Dedifferentiated amniotic fluid mesenchymal stem cell (primary cell): ENCODE measurements around the gene TBCCD1.
"Not testable (repeated sequence)": the region's sequence is repeated elsewhere in the genome, so short reads cannot be mapped to it uniquely, and the experiment has no call there.

Experiments used
- DNase-seq: peaks from one replicate; pipeline ENCODE4 v3.0.0-alpha.2; 2016; ENCODE audit errors: extremely low spot score

TBCCD1 gene

DNA sequence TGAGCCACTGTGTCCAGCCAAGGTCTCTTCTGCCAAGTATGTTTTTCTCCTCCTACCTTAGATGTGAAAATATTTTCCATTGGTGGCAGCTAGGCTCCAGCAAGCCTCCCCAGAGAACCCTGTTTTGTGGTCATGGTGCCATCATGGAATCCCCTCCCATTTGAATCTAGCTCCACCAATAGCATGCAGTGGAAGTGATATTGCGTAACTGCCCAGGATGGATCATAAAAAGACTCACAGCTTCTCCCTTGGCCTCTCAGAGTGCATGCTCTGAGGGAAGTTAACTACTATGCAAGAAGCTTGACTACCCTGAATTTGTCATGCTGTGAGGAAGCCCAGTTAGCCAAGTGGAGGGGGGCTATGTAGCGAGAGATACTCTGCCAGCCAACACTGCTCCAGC, 50.5 kb downstream of the TBCCD1 start:
- DNase-seq = no peak

- no peak for DNase-seq
Measured at GRCh38 chr3:186515125-186515524, 52.0 kb downstream of the TBCCD1 start.

DNA sequence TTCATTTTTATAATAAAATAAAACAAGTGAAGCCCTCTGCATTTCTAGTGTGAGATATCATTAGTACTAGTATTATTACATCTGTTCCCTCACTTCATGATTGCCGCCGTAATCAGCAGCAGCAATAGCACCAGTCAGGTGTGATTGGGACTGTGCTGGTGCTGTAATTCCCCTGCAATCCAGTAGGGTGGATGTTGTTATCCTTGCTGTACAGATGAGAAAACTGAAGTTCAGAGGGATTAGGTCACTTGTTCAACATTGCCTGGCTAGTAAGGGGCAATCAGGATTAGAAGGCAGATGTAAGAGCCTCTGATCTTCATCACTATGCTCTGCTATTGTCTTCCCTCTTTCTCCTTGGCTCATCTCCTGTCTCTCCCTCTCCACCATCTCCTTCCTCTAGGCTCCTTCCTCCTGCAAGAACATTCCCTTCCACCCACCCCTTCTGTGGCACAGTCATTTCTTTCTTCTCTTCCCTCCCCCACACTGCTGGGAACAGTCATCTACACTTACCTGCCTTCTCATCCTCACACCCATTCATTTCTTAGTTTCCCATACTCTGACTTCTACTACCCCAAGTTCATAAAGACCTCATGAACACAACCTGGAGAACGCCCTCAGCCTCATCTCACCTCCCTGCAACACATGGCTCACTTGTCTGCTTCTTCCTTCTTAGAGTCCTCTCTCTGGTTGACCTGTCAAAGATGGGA, 52.7 kb downstream of the TBCCD1 start:
- no peak for DNase-seq

DNA sequence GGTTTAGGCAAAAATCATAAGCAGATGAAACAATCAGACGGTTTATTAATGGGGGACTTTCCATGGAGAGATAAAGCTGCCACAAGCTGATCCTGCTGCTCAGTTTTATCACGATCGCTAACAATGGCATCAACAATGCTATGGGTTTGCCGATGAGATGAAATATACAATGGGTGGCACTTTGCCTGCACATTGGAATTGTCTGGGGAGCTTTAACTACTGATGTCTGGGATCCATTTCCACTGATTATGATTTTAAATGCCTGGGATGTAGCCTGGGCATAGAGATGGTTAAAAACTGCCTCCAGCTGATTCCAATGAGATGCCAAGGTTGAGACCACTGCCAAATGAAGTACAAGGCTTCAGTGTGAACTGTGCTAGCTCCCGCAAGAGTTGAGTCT, 53.8 kb downstream of the TBCCD1 start:
- DNase-seq = no peak

GRCh38 chr3:186512570-186513302, 54.4 kb downstream of the TBCCD1 start:
- DNase-seq = no peak

GRCh38 chr3:186511702-186512101, 55.4 kb downstream of the TBCCD1 start:
- DNase-seq = no peak

- no peak for DNase-seq
Measured at GRCh38 chr3:186511245-186511644, 55.9 kb downstream of the TBCCD1 start.

DNA sequence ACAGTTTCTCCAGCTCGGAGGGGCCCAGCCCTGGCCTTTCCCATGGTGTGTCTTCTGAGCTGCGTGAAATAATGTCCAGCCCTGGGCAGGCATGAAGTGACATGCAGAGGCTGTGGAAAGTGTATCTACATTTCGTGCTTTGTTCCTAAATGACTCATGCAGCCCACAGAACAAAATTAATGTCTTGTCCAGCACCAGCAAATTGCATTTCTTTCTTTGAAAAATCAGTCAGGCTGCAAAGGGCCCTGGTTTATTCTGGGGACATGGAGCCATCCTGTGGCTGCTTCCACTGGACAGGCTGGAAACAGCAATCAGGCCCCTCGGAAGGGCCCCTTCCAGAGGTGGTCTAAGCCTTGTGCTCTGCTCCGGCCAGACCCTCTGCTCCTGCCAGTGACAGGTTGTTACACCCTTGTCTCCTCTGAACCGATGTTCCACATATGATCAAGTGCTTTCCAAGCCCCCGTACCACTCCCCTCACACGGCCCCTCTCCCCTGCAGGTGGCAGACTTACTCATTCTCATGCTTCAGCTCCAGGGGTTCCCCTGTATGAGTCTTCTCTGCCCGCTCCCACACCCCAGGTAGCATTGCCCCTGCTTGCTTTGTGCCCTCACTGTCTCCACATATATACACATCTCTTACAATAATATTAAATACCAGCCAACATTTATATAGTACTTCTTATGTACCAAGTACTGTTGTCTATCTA, 56.6 kb downstream of the TBCCD1 start:
- DNase-seq = no peak

DNA sequence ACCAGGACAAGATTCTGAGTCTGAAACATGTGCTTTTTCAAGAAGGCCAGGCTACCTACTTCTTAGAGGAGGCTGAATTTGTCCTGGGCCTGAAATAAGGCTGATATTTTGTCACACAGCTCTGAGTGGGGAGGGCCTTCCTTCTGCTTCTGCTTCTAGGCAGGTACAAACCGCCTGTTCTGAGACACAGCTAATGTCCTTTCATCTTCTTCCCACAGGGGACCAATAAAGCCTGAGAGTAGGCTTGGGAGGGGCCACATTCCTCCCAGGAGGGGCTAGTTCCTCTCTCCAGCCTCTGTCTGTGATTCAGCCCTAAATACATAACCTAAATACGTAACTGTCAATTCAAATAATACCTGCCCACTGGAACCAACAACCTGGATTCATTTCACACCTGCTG, 57.7 kb downstream of the TBCCD1 start:
- no peak for DNase-seq

DNA sequence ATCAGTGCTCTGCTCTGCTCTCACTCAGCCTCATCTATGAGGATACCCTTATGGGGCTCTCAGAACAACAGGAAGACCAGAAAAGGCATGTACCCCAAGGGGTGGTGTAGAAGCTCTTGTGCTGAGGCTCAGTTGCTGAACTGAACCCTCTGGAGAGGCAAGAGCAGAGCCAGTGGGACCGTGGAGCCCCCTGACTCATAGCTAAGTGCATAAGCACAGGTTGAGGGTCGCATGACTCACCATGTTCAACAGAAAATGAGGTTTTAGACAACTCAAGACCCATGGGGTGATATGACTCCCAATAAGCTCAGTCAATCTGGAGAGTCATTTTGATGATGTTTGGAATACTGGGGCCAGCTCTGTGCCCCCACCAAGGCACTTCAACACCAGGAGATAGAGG, 60.3 kb downstream of the TBCCD1 start:
- DNase-seq = no peak

DNA sequence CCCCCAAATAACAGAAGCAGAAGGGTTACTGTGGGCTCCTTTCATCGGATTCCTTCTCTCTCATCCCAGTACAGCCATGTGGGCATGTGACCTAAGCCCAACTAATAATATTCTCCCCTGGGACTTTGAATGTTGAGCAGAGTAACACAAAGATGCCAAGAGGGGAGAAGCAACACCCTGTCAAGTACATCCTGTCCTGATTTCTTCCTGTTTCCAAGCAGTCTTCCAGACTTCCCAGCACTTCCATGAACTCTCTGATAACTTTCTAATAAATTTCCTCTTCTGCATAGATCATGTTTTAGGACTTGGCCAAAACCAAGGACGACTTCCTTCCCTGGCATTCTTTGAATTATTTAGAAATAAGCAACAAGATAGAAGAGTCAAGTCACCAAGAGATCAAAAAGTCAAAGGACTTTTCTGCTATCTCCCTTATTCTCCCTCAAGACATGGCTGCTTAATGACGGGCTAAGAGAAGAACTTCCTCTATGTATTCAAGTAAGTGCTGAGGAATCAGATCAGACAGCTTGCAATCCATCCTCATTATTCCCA, 60.9 kb downstream of the TBCCD1 start:
- no peak for DNase-seq

DNA sequence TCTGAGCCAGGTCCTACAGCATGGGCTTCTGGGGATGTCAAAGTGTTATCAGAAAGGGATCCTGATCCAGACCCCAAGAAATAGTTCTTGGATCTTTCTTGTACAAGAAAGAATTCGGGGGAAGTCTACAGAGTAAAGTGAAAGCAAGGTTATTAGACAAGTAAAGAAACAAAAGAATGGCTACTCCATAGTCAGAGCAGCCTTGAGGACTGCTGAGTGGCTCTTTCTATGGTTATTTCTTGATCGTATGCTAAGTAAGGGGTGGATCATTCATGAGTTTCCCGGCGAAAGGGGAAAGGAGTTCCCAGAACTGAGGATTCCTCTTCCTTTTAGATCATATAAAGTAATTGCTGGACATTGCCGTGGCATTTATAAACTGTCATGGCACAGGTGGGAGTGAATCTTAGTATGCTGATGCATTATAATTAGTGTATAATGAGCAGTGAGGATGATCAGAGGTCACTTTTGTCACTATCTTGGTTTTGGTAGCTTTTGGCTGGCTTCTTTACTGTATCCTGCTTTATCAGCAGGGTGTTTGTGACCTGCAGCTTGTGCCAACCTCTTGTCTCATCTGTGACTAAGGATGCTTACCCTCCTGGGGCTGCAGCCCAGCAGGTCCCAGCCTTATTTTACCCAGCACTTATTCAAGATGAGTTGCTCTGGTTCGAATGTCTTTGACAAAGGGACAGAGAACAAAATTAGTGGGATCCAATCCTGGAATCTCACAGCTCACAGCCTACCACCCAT, 64.0 kb downstream of the TBCCD1 start:
- DNase-seq = no peak

GRCh38 chr3:186502138-186502948, 64.8 kb downstream of the TBCCD1 start:
- no peak for DNase-seq

- not testable (repeated sequence) for DNase-seq
Measured at GRCh38 chr3:186499949-186500348, 67.2 kb downstream of the TBCCD1 start.

DNA sequence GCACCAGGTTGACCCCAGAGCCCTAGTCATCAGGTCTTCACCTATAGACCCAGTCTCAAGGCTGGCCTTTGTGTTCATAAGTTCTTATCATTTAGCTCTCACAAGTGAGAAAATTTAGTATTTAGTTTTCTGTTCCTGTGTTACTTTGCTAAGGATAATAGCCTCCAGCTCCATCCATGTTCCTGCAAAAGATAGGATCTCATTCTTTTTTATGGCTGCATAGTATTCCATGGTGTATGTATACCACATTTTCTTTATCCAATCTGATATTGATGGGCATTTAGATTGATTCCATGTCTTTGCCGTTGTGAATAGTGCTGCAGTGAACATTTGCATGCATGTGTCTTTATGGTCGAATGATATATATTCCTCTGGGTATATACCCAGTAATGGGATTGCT, 69.1 kb downstream of the TBCCD1 start:
- not testable (repeated sequence) for DNase-seq

- DNase-seq = no peak
Measured at GRCh38 chr3:186497608-186498007, 69.5 kb downstream of the TBCCD1 start.

DNA sequence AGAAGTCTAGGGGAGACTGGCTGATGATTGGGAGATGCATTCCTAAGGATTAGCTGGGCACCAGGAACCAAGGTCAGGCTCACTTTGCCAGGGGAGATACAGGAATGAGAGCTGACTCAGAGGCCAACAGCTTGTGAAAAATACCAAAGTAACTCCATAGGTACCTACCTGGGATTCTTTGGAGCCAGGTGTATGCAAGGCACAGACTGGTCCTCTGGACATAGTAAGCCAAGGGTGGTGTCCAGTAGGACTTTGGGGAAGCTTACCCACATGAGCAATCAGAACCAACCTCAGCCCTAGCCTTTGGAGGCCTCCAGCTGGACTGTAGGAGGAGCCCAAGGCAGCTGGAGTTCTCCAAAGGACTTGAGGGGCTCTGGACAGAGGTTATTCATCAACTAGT, 70.5 kb downstream of the TBCCD1 start:
- no peak for DNase-seq
